ENCODE data around the gene FAM210B.

DNA sequence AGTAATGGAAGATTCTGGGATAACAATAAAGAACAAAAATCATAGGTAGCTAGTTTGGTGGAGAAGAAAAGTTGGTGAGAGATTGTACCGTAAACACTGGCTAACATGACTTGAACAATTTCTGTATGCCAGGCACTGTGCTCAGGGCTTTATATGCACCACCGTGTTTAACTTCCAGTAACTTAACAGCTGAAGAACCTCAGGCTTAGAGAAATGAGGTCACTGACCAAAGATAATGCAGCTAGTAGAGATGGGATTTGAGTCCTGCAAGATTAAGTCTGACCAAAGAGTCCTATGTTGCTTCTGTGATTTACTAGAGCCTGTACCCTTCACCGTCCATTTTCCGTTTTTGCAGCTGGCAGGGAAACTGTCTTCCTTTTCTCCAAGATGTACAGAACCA lies 36.4 kb downstream of the FAM210B start:
- TF ChIP-seq ISL1 (CRISPR knock-in tag; IDR thresholded peaks at IDR 0.05) (no peak), ZC3H10 (CRISPR knock-in tag; IDR thresholded peaks at IDR 0.05) (no peak), ZNF8 (CRISPR knock-in tag; IDR thresholded peaks at IDR 0.05) (no peak), ARNTL (CRISPR knock-in tag; IDR thresholded peaks at IDR 0.05; ENCODE audit: borderline replicate concordance, low read depth) (no peak), ZFP3 (CRISPR knock-in tag; IDR thresholded peaks at IDR 0.05) (no peak)
- TF ChIP-seq, protein P1, sequence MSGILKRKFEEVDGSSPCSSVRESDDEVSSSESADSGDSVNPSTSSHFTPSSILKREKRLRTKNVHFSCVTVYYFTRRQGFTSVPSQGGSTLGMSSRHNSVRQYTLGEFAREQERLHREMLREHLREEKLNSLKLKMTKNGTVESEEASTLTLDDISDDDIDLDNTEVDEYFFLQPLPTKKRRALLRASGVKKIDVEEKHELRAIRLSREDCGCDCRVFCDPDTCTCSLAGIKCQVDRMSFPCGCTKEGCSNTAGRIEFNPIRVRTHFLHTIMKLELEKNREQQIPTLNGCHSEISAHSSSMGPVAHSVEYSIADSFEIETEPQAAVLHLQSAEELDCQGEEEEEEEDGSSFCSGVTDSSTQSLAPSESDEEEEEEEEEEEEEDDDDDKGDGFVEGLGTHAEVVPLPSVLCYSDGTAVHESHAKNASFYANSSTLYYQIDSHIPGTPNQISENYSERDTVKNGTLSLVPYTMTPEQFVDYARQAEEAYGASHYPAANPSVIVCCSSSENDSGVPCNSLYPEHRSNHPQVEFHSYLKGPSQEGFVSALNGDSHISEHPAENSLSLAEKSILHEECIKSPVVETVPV (CRISPR knock-in tag; IDR thresholded peaks at IDR 0.05) = no peak
